SIG-M5 treated with dmso at 0.1 percent for 504 hours (cell line): ENCODE data around the gene YY1.

Source experiments
- DNase-seq: peaks from one replicate; lab custom pipeline; 2025; ENCODE audit not compliant: unreplicated experiment; lab: John Stamatoyannopoulos, UW

YY1 gene

DNA sequence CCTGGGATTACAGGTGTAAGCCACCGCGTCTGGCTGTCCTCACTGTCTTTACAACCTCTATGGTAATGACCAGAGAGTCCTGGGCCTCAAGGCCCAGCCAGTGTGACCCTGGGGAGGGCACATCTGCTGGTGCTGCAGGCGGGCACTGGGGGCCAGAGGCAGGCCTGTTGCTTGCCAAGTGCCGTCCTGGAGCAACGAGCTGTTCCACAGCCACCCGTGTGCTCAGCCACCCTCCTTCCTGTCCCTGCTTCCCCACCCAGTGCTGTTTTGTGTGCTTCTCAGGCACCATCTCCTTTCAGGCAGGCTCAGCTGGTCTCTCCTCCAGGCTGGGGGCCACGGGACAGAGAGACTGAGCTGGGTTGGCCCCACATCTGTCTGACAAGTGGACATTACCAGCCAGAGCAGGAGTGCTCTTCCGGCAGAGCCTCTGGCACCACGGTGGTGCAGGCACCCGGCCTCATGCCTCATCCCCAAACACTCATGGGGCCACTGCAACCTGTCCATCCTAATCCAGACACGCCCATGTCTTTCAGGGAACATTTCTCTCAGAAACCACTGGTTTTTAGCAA is 93.2 kb downstream of the YY1 start:
- DNase-seq: no peak
